ENCODE measurements around the gene ZNF438. TPM values are rescaled to one million over a fixed set of nuclear protein-coding genes. Genes with fewer than 3 reads are reported as not detected.

The ZNF438 gene
- total and polyA plus RNA-seq, 2 of the 13 experiments (the other 11 are each of a cell fraction or from before 2014, with no cell fraction given): 0.75 to 0.83 TPM

GRCh38 chr10:31031558-31032257 lies at the start of gene ZNF438 (continued):
- TF ChIP-seq ZFP91 (CRISPR knock-in tag; IDR thresholded peaks at IDR 0.05; ENCODE audit: borderline replicate concordance) (peak; percentile 44; the same call in 1 of the 2 replicates), CEBPB (IDR thresholded peaks at IDR 0.05; ENCODE audit: borderline replicate concordance, low read depth, low read length) (no peak), DBP (CRISPR knock-in tag; IDR thresholded peaks at IDR 0.05; ENCODE audit: not compliant biosample characterization) (no peak), ZNF20 (CRISPR knock-in tag; IDR thresholded peaks at IDR 0.05) (no peak), ZNF30 (CRISPR knock-in tag; IDR thresholded peaks at IDR 0.05) (no peak), RBM39 (IDR thresholded peaks at IDR 0.05; ENCODE audit: low read depth, low read length, poor library complexity, severe bottlenecking) (peak; percentile 86), ZNF432 (CRISPR knock-in tag; IDR thresholded peaks at IDR 0.05; ENCODE audit: borderline replicate concordance) (no peak), RAD21 (CRISPR knock-in tag; IDR thresholded peaks at IDR 0.05) (peak; percentile 63; the same call in 1 of the 2 replicates), PAX8 (CRISPR knock-in tag; IDR thresholded peaks at IDR 0.05; ENCODE audit: borderline replicate concordance) (peak; percentile 47; the same call in 1 of the 2 replicates), SNAI1 (CRISPR knock-in tag; IDR thresholded peaks at IDR 0.05; ENCODE audit: borderline replicate concordance) (no peak), YEATS4 (CRISPR knock-in tag; IDR thresholded peaks at IDR 0.05; ENCODE audit: borderline replicate concordance) (peak; percentile 79), FIP1L1 (IDR thresholded peaks at IDR 0.05; ENCODE audit: borderline replicate concordance, insufficient read depth, low read depth, low read length) (no peak), ZNF737 (CRISPR knock-in tag; IDR thresholded peaks at IDR 0.05; ENCODE audit: borderline replicate concordance) (no peak), ZBTB34 (CRISPR knock-in tag; IDR thresholded peaks at IDR 0.05) (0 out of 2 replicates have a peak, but pooled peaks have one; percentile 78)
- TF ChIP-seq, protein P1, sequence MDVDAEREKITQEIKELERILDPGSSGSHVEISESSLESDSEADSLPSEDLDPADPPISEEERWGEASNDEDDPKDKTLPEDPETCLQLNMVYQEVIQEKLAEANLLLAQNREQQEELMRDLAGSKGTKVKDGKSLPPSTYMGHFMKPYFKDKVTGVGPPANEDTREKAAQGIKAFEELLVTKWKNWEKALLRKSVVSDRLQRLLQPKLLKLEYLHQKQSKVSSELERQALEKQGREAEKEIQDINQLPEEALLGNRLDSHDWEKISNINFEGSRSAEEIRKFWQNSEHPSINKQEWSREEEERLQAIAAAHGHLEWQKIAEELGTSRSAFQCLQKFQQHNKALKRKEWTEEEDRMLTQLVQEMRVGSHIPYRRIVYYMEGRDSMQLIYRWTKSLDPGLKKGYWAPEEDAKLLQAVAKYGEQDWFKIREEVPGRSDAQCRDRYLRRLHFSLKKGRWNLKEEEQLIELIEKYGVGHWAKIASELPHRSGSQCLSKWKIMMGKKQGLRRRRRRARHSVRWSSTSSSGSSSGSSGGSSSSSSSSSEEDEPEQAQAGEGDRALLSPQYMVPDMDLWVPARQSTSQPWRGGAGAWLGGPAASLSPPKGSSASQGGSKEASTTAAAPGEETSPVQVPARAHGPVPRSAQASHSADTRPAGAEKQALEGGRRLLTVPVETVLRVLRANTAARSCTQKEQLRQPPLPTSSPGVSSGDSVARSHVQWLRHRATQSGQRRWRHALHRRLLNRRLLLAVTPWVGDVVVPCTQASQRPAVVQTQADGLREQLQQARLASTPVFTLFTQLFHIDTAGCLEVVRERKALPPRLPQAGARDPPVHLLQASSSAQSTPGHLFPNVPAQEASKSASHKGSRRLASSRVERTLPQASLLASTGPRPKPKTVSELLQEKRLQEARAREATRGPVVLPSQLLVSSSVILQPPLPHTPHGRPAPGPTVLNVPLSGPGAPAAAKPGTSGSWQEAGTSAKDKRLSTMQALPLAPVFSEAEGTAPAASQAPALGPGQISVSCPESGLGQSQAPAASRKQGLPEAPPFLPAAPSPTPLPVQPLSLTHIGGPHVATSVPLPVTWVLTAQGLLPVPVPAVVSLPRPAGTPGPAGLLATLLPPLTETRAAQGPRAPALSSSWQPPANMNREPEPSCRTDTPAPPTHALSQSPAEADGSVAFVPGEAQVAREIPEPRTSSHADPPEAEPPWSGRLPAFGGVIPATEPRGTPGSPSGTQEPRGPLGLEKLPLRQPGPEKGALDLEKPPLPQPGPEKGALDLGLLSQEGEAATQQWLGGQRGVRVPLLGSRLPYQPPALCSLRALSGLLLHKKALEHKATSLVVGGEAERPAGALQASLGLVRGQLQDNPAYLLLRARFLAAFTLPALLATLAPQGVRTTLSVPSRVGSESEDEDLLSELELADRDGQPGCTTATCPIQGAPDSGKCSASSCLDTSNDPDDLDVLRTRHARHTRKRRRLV (CRISPR knock-in tag; IDR thresholded peaks at IDR 0.05): 0 out of 2 replicates have a peak, but pooled peaks have one; percentile 46
- TF ChIP-seq, protein P2, sequence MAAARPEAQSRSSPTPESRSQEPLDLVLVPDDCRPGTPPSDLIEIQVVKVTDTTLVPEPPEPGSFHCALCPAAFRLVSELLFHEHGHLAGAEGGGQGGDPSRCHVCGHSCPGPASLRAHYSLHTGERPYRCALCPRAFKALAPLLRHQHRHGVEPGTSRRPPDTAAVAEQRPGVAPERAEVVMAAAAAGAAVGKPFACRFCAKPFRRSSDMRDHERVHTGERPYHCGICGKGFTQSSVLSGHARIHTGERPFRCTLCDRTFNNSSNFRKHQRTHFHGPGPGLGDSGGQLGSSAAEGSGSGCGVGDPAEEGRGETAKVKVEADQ (CRISPR knock-in tag; IDR thresholded peaks at IDR 0.05; ENCODE audit: borderline replicate concordance): 0 out of 2 replicates have a peak, but pooled peaks have one; percentile 32

All from HepG2 (cell line).